DND-41 (cell line): ENCODE measurements around the gene ZNF593.

ENCODE experiments used
- EZH2 ChIP-seq: IDR thresholded peaks from 3 replicates; pipeline ENCODE4 v1.6.1; 2012; ENCODE audit warnings: borderline replicate concordance, low read depth, mild to moderate bottlenecking, moderate library complexity, low read length, inconsistent platforms; ENCODE audit not compliant: severe bottlenecking
- TF ChIP-seq, protein P1 (sequence below): IDR thresholded peaks from 2 replicates; pipeline ENCODE4 v1.5.1; 2012; ENCODE audit warnings: borderline replicate concordance, low read length, moderate library complexity, mild to moderate bottlenecking; ENCODE audit not compliant: poor library complexity, severe bottlenecking; ENCODE audit errors: extremely low read depth

DNA sequence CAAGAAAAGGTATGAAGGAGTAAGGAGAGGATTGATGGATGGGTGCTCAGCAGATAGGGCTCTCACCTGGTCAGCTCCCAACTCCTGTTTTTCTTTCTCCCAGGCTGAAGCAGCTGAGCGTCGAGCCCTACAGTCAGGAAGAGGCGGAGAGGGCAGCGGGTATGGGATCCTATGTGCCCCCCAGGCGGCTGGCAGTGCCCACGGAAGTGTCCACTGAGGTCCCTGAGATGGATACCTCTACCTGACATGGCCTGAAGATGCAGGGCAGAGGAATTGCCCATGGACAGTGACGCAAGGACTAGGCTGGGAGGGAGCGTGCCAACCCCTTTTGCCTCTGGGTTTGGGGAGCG lies 739 bp downstream of the ZNF593 start:
- TF ChIP-seq, protein P1, sequence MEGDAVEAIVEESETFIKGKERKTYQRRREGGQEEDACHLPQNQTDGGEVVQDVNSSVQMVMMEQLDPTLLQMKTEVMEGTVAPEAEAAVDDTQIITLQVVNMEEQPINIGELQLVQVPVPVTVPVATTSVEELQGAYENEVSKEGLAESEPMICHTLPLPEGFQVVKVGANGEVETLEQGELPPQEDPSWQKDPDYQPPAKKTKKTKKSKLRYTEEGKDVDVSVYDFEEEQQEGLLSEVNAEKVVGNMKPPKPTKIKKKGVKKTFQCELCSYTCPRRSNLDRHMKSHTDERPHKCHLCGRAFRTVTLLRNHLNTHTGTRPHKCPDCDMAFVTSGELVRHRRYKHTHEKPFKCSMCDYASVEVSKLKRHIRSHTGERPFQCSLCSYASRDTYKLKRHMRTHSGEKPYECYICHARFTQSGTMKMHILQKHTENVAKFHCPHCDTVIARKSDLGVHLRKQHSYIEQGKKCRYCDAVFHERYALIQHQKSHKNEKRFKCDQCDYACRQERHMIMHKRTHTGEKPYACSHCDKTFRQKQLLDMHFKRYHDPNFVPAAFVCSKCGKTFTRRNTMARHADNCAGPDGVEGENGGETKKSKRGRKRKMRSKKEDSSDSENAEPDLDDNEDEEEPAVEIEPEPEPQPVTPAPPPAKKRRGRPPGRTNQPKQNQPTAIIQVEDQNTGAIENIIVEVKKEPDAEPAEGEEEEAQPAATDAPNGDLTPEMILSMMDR, result no peak
- TF ChIP-seq EZH2, result no peak
